ENCODE data around the gene CAPN12. TPM values are rescaled to one million over a fixed set of nuclear protein-coding genes. Genes with fewer than 3 reads are reported as not detected.

CAPN12 gene
- total RNA-seq, 1 donor from 2014 or later, result not detected

DNA sequence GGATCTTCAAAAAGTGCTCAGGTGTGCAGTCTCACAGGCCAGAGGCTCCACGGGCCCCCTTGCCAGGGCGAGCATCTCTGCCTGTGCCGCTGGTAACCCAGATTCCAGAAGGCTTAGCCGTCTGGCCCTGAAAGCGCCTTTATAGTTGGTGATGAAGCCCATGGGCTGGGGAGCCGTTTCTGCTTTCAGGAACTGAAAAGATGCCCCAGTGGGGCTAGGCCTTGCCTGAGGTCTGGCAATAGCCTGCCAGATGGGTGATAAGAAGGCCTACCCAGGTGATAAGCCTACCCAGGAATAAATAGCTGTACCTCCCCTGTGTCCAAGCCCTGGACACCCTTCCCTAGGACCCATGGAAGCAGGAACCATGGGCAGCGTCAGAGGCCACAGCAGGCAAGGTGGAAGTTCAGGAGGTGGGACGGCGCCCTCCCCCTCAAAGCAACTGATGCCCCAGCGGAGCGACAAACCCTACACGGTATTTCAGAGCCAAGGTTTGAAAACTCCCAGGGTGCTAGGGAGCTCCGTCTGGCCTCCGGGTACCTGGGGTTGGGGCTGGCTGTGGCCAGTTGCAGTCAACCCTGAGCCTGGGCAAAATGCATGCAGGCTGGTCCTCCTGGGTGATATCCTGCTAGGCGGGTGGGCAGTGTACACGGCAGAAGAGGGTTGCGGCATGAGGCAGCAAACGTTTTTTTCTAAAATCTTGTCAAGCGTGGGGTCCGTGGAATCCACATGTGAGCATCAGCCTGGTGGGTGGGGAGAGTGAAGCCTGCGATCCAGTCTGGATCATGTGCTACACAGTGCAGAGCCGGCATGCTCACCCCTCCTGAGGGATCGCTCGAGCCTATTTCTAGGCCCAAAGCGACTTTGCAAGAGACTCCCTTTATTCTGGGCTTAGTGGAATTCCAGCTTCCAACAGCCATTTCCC lies 51.6 kb downstream of the CAPN12 start:
- Histone ChIP-seq H3K9me3 (no peaks in the 10 kb centered on the region), H3K27me3 (no peaks in the 10 kb centered on the region), H3K4me1 (peaks cover 49 to 85% of the 10 kb centered on the region in 2 donors), H3K36me3 (peaks cover 8 to 28% of the 10 kb centered on the region in 2 donors), H3K27ac (peak overlapping the region; percentile 95 to 98), H3K4me3 (peak overlapping the region in 1 of 2 donors; percentile 29)
- intact Hi-C loops (cut with DNase I), result loop anchor here (1.0 to 2.0 kb wide), 4 partner anchors 18 to 41 kb away; no protein-coding TSS in a partner anchor
- DNase-seq (ENCODE audit: low spot score in 2 of 2), result no peak
- TF ChIP-seq, protein P1, sequence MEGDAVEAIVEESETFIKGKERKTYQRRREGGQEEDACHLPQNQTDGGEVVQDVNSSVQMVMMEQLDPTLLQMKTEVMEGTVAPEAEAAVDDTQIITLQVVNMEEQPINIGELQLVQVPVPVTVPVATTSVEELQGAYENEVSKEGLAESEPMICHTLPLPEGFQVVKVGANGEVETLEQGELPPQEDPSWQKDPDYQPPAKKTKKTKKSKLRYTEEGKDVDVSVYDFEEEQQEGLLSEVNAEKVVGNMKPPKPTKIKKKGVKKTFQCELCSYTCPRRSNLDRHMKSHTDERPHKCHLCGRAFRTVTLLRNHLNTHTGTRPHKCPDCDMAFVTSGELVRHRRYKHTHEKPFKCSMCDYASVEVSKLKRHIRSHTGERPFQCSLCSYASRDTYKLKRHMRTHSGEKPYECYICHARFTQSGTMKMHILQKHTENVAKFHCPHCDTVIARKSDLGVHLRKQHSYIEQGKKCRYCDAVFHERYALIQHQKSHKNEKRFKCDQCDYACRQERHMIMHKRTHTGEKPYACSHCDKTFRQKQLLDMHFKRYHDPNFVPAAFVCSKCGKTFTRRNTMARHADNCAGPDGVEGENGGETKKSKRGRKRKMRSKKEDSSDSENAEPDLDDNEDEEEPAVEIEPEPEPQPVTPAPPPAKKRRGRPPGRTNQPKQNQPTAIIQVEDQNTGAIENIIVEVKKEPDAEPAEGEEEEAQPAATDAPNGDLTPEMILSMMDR (IDR thresholded peaks at IDR 0.05), result no peak

DNA sequence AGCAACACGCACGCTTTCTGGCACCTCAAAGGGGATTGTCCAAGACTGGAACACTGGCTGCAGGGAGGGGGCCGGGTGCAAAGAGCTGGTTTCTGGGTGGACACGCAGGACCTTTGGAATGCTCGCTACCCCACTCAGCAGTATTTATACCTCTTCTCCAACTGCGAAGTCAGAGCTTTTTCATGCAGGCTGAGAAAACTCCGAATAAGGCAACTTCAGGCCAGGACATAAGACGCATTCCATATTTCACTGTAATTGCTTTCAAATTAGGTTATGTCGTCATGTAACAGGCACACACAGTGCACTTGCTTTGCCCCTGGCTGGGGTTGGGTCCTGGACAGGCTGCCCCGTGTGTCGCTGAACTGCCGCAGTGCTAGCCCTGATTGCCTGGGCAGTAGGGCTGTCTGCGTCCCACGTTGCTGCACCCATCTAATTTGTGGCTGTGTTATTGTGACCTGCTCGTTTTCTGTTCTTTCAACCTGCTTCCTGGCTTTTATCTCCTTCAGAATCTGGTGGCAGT lies 52.3 kb downstream of the CAPN12 start:
- intact Hi-C loops (cut with DNase I), result loop anchor here (1.0 to 2.0 kb wide), 4 partner anchors 19 to 41 kb away; no protein-coding TSS in a partner anchor
- peaks cover 48 to 85% of the 10 kb centered on the region in 2 donors for H3K4me1 ChIP-seq
- peak overlapping the region in 1 of 2 donors; percentile 29 for H3K4me3 ChIP-seq
- no peaks in the 10 kb centered on the region for H3K27me3 ChIP-seq
- DNase-seq (ENCODE audit: low spot score in 2 of 2), result peak; percentile 80 to 97
- TF ChIP-seq, protein P1 (IDR thresholded peaks at IDR 0.05), result no peak
- H3K27ac ChIP-seq, result peak overlapping the region; percentile 95 to 98
- peaks cover 2 to 21% of the 10 kb centered on the region in 2 donors for H3K36me3 ChIP-seq
- H3K9me3 ChIP-seq, result no peaks in the 10 kb centered on the region

DNA sequence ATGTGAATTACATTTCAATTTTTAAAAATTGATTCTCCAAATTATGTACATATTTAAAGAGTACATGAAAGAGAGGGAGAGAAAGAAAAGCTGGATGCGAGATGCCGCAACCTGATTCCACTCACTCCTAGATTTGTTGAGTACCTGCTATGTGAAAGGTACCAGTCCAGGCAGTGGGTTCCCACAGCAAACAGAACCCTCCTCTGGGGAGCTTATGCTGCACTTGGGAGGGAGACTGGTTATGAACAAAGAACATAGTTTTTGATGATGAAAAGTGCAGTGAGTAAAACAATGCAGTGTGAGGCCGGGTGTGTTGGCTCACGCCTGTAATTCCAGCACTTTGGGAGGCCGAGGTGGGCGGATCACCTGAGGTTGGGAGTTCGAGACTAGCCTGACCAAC lies 53.4 kb downstream of the CAPN12 start:
- Histone ChIP-seq H3K27me3 (no peaks in the 10 kb centered on the region), H3K4me1 (peaks cover 49 to 85% of the 10 kb centered on the region in 2 donors), H3K36me3 (peaks cover 0 to 11% of the 10 kb centered on the region in 2 donors), H3K4me3 (no peak overlapping the region), H3K27ac (peak overlapping the region; percentile 95 to 96), H3K9me3 (no peaks in the 10 kb centered on the region)
- TF ChIP-seq, protein P1 (IDR thresholded peaks at IDR 0.05), result no peak
- intact Hi-C loops (cut with DNase I), result no loop called here
- no peak for DNase-seq (ENCODE audit: low spot score in 2 of 2)

DNA sequence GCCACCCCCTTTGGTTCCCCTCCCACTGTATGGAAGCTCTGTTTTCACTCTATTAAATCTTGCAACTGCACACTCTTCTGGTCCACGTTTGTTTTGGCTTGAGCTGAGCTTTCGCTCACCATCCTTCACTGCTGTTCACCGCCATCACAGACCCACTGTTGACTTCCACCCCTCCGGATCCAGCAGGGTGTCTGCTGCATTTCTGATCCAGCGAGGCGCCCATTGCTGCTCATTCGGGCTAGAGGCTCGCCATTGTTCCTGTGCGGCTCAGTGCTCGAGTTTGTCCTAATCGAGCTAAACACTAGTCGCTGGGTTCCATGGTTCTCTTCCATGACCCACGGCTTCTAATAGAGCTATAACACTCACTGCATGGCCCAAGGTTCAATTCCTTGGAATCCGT lies 54.1 kb downstream of the CAPN12 start:
- intact Hi-C loops (cut with DNase I), result no loop called here
- peaks cover 49 to 85% of the 10 kb centered on the region in 2 donors for H3K4me1 ChIP-seq
- TF ChIP-seq, protein P1 (IDR thresholded peaks at IDR 0.05), result no peak

DNA sequence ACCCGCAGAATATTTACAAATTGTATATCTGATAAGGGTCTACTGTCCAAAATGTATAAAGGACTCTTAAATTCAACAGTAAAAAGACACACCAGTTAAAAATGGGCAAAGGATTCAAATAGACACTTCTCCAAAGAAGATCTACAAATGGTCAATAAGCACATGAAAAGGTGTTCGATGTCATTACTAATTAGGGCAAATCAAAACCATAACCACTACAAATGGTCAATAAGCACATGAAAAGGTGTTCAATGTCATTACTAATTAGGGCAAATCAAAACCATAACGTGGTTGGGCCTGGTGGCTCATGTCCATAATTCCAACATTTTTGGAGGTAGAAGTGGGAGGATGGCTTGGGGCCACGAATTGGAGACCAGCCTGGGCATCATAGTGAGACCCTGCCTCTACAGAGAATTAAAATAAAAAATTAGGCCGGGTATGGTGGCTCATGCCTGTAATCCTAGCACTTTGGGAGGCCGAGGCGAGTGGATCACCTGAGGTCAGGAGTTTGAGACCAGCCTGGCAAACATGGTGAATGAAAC lies 56.4 kb downstream of the CAPN12 start:
- H3K9me3 ChIP-seq, result no peaks in the 10 kb centered on the region
- no peak for DNase-seq (ENCODE audit: low spot score in 2 of 2)
- no peak overlapping the region for H3K4me3 ChIP-seq
- TF ChIP-seq, protein P1 (IDR thresholded peaks at IDR 0.05), result no peak
- no peaks in the 10 kb centered on the region for H3K36me3 ChIP-seq
- peak overlapping the region; percentile 95 to 96 for H3K27ac ChIP-seq
- peaks cover 54 to 83% of the 10 kb centered on the region in 2 donors for H3K4me1 ChIP-seq
- intact Hi-C loops (cut with DNase I), result no loop called here
- H3K27me3 ChIP-seq, result no peaks in the 10 kb centered on the region

More for the DNA sequence above, 54.1 kb downstream of the CAPN12 start:
- Histone ChIP-seq H3K4me3 (no peak overlapping the region), H3K27ac (peak overlapping the region; percentile 95 to 96), H3K36me3 (peaks cover 0 to 6% of the 10 kb centered on the region in 2 donors), H3K9me3 (no peaks in the 10 kb centered on the region), H3K27me3 (no peaks in the 10 kb centered on the region)
- DNase-seq (ENCODE audit: low spot score in 2 of 2), result no peak

Data from ascending aorta (tissue), 2 donors.